Endothelial cell of umbilical vein (primary cell): ENCODE measurements around the gene EVI5. TPM values are rescaled to one million over a fixed set of nuclear protein-coding genes. Genes with fewer than 3 reads are reported as not detected.

Experiments
- BruUV-seq: library from RNA; stranded (reverse); fragments of 400-500 nt; replicated peaks from 2 replicates; lab custom pipeline; 2021; lab: Mats Ljungman, UMichigan
- CTCF ChIA-PET: fragments of 300-600, 350-600 bp; sonication (Branson Sonifier 250); formaldehyde crosslinking; loops from one replicate; lab custom pipeline; 2021; ENCODE audit warnings: antibody characterized with exemption, inconsistent platforms; lab: Charles Lee
- POLR2A ChIA-PET: fragments of 300-600, 350-600 bp; sonication (Branson Sonifier 250); formaldehyde crosslinking; loops from one replicate; lab custom pipeline; 2021; ENCODE audit warnings: antibody characterized with exemption, inconsistent platforms; lab: Charles Lee
- DNase-seq: peaks from one replicate; pipeline ENCODE4 v3.0.0-alpha.2; 2011; ENCODE audit warnings: low read depth, low spot score
- FAIRE-seq: peaks from 2 replicates; lab custom pipeline; 2011; peaks lifted over from hg19 to GRCh38; lab: Jason Lieb, UNC
- H2AFZ ChIP-seq: 2 replicates; pipeline ENCODE4 v1.6.0; 2012; ENCODE audit warnings: low read depth, low read length, control low read depth, inconsistent platforms
- H3K27ac ChIP-seq: 2 replicates; pipeline ENCODE4 v1.5.1; 2011; ENCODE audit warnings: low read depth, mild to moderate bottlenecking, control low read depth, low read length, moderate library complexity; ENCODE audit not compliant: insufficient read depth
- H3K27me3 ChIP-seq, 2 experiments: 2 replicates each; pipeline versions ENCODE4 v1.6.0 to v1.6.1; 2011; ENCODE audit warnings: low read length in 2 of 2, mixed read lengths in 1 of 2; ENCODE audit not compliant: control insufficient read depth in 2 of 2, insufficient read depth in 2 of 2
- H3K36me3 ChIP-seq, 2 experiments: 2 replicates in 1 of 2; 3 replicates in 1 of 2; pipeline ENCODE4 v1.5.1; 2011; ENCODE audit warnings: low read length in 2 of 2, mild to moderate bottlenecking in 1 of 2, moderate library complexity in 1 of 2; ENCODE audit not compliant: control insufficient read depth in 2 of 2, insufficient read depth in 2 of 2; ENCODE audit errors: extremely low read depth in 1 of 2
- H3K4me1 ChIP-seq: 3 replicates; pipeline ENCODE4 v1.5.1; 2011; ENCODE audit warnings: mild to moderate bottlenecking, low read length; ENCODE audit not compliant: control insufficient read depth, insufficient read depth; ENCODE audit errors: extremely low read depth
- H3K4me2 ChIP-seq: 2 replicates; pipeline ENCODE4 v1.6.1; 2011; ENCODE audit warnings: low read length, control low read depth, mixed read lengths; ENCODE audit not compliant: insufficient read depth
- H3K4me3 ChIP-seq, 3 experiments: fragments of 200-600 bp in 1 of 3; sonication (generic), shearing (Covaris generic) in 1 of 3; replicated peaks in 1 of 3; 2 replicates each; pipeline ENCODE4 v1.5.1; 2011 to 2016; ENCODE audit warnings: control low read depth in 3 of 3, low read length in 3 of 3, mild to moderate bottlenecking in 2 of 3, inconsistent platforms in 1 of 3, low read depth in 1 of 3, moderate library complexity in 1 of 3; ENCODE audit not compliant: insufficient read depth in 1 of 3
- H3K79me2 ChIP-seq: 2 replicates; pipeline ENCODE4 v1.6.0; 2012; ENCODE audit warnings: low read length, inconsistent platforms; ENCODE audit not compliant: control insufficient read depth, insufficient read depth
- H3K9ac ChIP-seq: replicated peaks from 2 replicates; pipeline ENCODE3; 2011; ENCODE audit warnings: low read length, control low read depth; ENCODE audit not compliant: insufficient read depth; ENCODE audit errors: extremely low read depth
- H3K9me1 ChIP-seq: replicated peaks from 3 replicates; pipeline ENCODE4 v1.6.0; 2011; ENCODE audit warnings: mild to moderate bottlenecking, low read length; ENCODE audit not compliant: control insufficient read depth, insufficient read depth; ENCODE audit errors: extremely low read depth
- H3K9me3 ChIP-seq: replicated peaks from 2 replicates; pipeline ENCODE4 v1.5.1; 2012; ENCODE audit warnings: low read length, inconsistent platforms; ENCODE audit not compliant: control insufficient read depth, insufficient read depth
- H4K20me1 ChIP-seq: replicated peaks from 2 replicates; pipeline ENCODE3; 2011; ENCODE audit warnings: mild to moderate bottlenecking, low read length; ENCODE audit not compliant: control insufficient read depth, insufficient read depth; ENCODE audit errors: extremely low read depth
- EZH2 ChIP-seq: IDR thresholded peaks from 2 replicates; pipeline ENCODE4 v1.6.1; 2012; ENCODE audit warnings: borderline replicate concordance, low read depth, mild to moderate bottlenecking, moderate library complexity, low read length, inconsistent platforms; ENCODE audit not compliant: severe bottlenecking
- FOS ChIP-seq: IDR thresholded peaks from 2 replicates; pipeline ENCODE4 v1.6.1; 2011; ENCODE audit warnings: mild to moderate bottlenecking, low read length, moderate library complexity, borderline replicate concordance; ENCODE audit not compliant: insufficient read depth
- GATA2 ChIP-seq: IDR thresholded peaks from 2 replicates; pipeline ENCODE4 v1.7.0; 2011; ENCODE audit warnings: low read depth, mild to moderate bottlenecking, moderate library complexity, mixed read lengths, low read length; ENCODE audit not compliant: insufficient read length, insufficient read depth
- JUN ChIP-seq: IDR thresholded peaks from 2 replicates; pipeline ENCODE4 v1.6.1; 2011; ENCODE audit warnings: borderline replicate concordance, low read depth; ENCODE audit not compliant: insufficient read length, insufficient read depth
- MAX ChIP-seq: IDR thresholded peaks from 2 replicates; pipeline ENCODE4 v1.6.1; 2011; ENCODE audit not compliant: insufficient read depth, insufficient read length
- MYC ChIP-seq: IDR thresholded peaks from one replicate; pipeline ENCODE4 v1.6.1; 2011; ENCODE audit warnings: mild to moderate bottlenecking, low read depth, low read length
- POLR2A ChIP-seq: IDR thresholded peaks from 2 replicates; pipeline ENCODE4 v1.6.1; 2012; ENCODE audit warnings: low read depth, mild to moderate bottlenecking, control low read depth, low read length
- POLR2AphosphoS5 ChIP-seq: IDR thresholded peaks from 2 replicates; pipeline ENCODE4 v1.6.1; 2012; ENCODE audit warnings: low read depth, mild to moderate bottlenecking, control low read depth, low read length, moderate library complexity; ENCODE audit not compliant: insufficient read depth
- dilution Hi-C: fragments of 300-500 bp; cut with MboI; formaldehyde crosslinking; loops from one replicate; pipeline ENCODE4 v1.15.0; 2019; ENCODE audit warnings: low sequenced_read_pairs; ENCODE audit not compliant: extremely low pct_ligation_motif_present
- intact Hi-C: fragments of 100-400 bp; cut with micrococcal nuclease; formaldehyde crosslinking; loops from one replicate; pipeline ENCODE4 v1.10.0; 2022
- polyA plus RNA-seq, 4 experiments: library from polyadenylated mRNA; depleted of rRNA in 3 of 4; stranded (reverse) in 3 of 4; unstranded in 1 of 4; fragments of >200 nt; gene quantifications; 2 replicates each; pipeline versions ENCODE4 v1.2.1 to v1.2.3, GENCODE V29; 2011 to 2012; ENCODE audit warnings: missing spikeins in 1 of 4
- total RNA-seq: library from RNA; stranded (reverse); gene quantifications from 2 replicates; pipeline ENCODE4 v1.2.3, GENCODE V29; 2021
- TF ChIP-seq, protein P1 (sequence below), 2 donors: IDR thresholded peaks; 1 replicate in 1 of 2; 2 replicates in 1 of 2; pipeline ENCODE4 v1.5.1; 2011; ENCODE audit warnings: low read length in 2 of 2, mild to moderate bottlenecking in 2 of 2, moderate library complexity in 2 of 2, control low read depth in 1 of 2, inconsistent platforms in 1 of 2, low read depth in 1 of 2; ENCODE audit not compliant: insufficient read depth in 1 of 2; ENCODE audit errors: extremely low read depth in 1 of 2

Gene EVI5
- total and polyA plus RNA-seq, 2 donors (not counting 3 experiments of a cell fraction or from before 2014, with no cell fraction given) = 5.0 to 26.2 TPM

GRCh38 chr1:92730476-92730875 is 54.4 kb downstream of the EVI5 start:
- dilution Hi-C loops = no loop called here
- POLR2A ChIA-PET = no interaction called here
- no TSS peak for BruUV-seq

More at GRCh38 chr1:92730476-92730875, 54.4 kb downstream of the EVI5 start:
- Histone ChIP-seq H2AFZ (no peak overlapping the region), H3K9me1 (no peaks in the 10 kb centered on the region), H3K4me2 (no peak overlapping the region), H3K79me2 (peaks cover 2% of the 10 kb centered on the region), H3K27me3 (no peaks in the 10 kb centered on the region), H3K9ac (no peak overlapping the region), H3K4me3 (no peak overlapping the region), H3K27ac (no peak overlapping the region), H3K9me3 (no peaks in the 10 kb centered on the region), H4K20me1 (no peaks in the 10 kb centered on the region), H3K36me3 (peaks cover 0 to 2% of the 10 kb centered on the region in 2 experiments), H3K4me1 (no peaks in the 10 kb centered on the region)
- FAIRE-seq (no peak), DNase-seq (no peak)
- TF ChIP-seq POLR2AphosphoS5 (no peak), EZH2 (no peak), JUN (no peak), POLR2A (no peak), MAX (no peak), MYC (no peak), FOS (no peak), GATA2 (no peak)
- TF ChIP-seq, protein P1, sequence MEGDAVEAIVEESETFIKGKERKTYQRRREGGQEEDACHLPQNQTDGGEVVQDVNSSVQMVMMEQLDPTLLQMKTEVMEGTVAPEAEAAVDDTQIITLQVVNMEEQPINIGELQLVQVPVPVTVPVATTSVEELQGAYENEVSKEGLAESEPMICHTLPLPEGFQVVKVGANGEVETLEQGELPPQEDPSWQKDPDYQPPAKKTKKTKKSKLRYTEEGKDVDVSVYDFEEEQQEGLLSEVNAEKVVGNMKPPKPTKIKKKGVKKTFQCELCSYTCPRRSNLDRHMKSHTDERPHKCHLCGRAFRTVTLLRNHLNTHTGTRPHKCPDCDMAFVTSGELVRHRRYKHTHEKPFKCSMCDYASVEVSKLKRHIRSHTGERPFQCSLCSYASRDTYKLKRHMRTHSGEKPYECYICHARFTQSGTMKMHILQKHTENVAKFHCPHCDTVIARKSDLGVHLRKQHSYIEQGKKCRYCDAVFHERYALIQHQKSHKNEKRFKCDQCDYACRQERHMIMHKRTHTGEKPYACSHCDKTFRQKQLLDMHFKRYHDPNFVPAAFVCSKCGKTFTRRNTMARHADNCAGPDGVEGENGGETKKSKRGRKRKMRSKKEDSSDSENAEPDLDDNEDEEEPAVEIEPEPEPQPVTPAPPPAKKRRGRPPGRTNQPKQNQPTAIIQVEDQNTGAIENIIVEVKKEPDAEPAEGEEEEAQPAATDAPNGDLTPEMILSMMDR (IDR thresholded peaks at IDR 0.05; ENCODE audit: extremely low read depth in 1 of 2, insufficient read depth in 1 of 2, low read depth in 1 of 2, low read length in 2 of 2) = no peak
- CTCF ChIA-PET = interaction anchor here (0.7 kb wide), 1 partner anchor 88 kb away, joined by 4 read pairs; no protein-coding TSS in a partner anchor
- intact Hi-C loops = no loop called here
